OCI-M2 (cell line): ENCODE results near the gene HEG1.

Experiments
- DNase-seq: peaks from one replicate; lab custom pipeline; 2025; ENCODE audit not compliant: unreplicated experiment; lab: John Stamatoyannopoulos, UW

Gene HEG1

GRCh38 chr3:125072749-125073389, 17.1 kb upstream of the HEG1 start:
- DNase-seq, result no peak

- no peak for DNase-seq
Observed at GRCh38 chr3:125072301-125072700, 16.5 kb upstream of the HEG1 start.

GRCh38 chr3:125069968-125070745, 14.4 kb upstream of the HEG1 start:
- no peak for DNase-seq

- DNase-seq, result no peak
Observed at GRCh38 chr3:125069452-125069851, 13.7 kb upstream of the HEG1 start.

GRCh38 chr3:125068265-125068664, 12.5 kb upstream of the HEG1 start:
- no peak for DNase-seq

GRCh38 chr3:125067225-125067624, 11.4 kb upstream of the HEG1 start:
- no peak for DNase-seq

- no peak for DNase-seq
Observed at GRCh38 chr3:125062904-125063618, 7.3 kb upstream of the HEG1 start.

- DNase-seq, result no peak
Observed at GRCh38 chr3:125061646-125062045, 5.8 kb upstream of the HEG1 start.

- DNase-seq, result no peak
Observed at GRCh38 chr3:125061170-125061569, 5.4 kb upstream of the HEG1 start.

- DNase-seq, result no peak
Observed at GRCh38 chr3:125059488-125060245, 3.9 kb upstream of the HEG1 start.

- DNase-seq, result no peak
Observed at GRCh38 chr3:125058959-125059358, 3.2 kb upstream of the HEG1 start.

- DNase-seq, result no peak
Observed at GRCh38 chr3:125058529-125058928, 2.7 kb upstream of the HEG1 start.

- no peak for DNase-seq
Observed at GRCh38 chr3:125057186-125057850, 1.5 kb upstream of the HEG1 start.

GRCh38 chr3:125055331-125055912, 375 bp downstream of the HEG1 start:
- no peak for DNase-seq

- no peak for DNase-seq
Observed at GRCh38 chr3:125054449-125055329, 1.1 kb downstream of the HEG1 start.

- DNase-seq, result no peak
Observed at GRCh38 chr3:125054062-125054448, 1.7 kb downstream of the HEG1 start.

- DNase-seq, result no peak
Observed at GRCh38 chr3:125053304-125053699, 2.5 kb downstream of the HEG1 start.

GRCh38 chr3:125052624-125053303, 3.0 kb downstream of the HEG1 start:
- no peak for DNase-seq
